Measurements from ENCODE around the gene PIAS1. TPM values are rescaled to one million over a fixed set of nuclear protein-coding genes. Genes with fewer than 3 reads are reported as not detected.
"Not testable (repeated sequence)": the region's sequence is repeated elsewhere in the genome, so short reads cannot be mapped to it uniquely, and the experiment has no call there.

PIAS1 gene
- total RNA-seq, 1 donor from 2014 or later, result 29.4 TPM

- H3K9me3 Mint-ChIP-seq, result no peaks in the 10 kb centered on the region
- no peak overlapping the region for H3K4me3 Mint-ChIP-seq
- H3K4me1 Mint-ChIP-seq, result peaks cover 28% of the 10 kb centered on the region
- no peak for DNase-seq
- no peak overlapping the region for H3K27ac Mint-ChIP-seq
- peaks cover 20% of the 10 kb centered on the region for H3K36me3 Mint-ChIP-seq (ENCODE audit: low read depth)
- no peaks in the 10 kb centered on the region for H3K27me3 Mint-ChIP-seq
- intact Hi-C loops (cut with micrococcal nuclease), result no loop called here
These were observed 169.1 kb downstream of the PIAS1 start for GRCh38 chr15:68223171-68223570.

- DNase-seq, result no peak
- Mint-ChIP-seq H3K27ac (no peak overlapping the region), H3K9me3 (no peaks in the 10 kb centered on the region), H3K36me3 (ENCODE audit: low read depth) (peaks cover 24% of the 10 kb centered on the region), H3K4me3 (no peak overlapping the region), H3K4me1 (peaks cover 33% of the 10 kb centered on the region), H3K27me3 (no peaks in the 10 kb centered on the region)
- intact Hi-C loops (cut with micrococcal nuclease), result no loop called here
These were observed 170.0 kb downstream of the PIAS1 start for GRCh38 chr15:68224108-68224507.

GRCh38 chr15:68224546-68225250 lies 170.6 kb downstream of the PIAS1 start:
- Mint-ChIP-seq H3K4me3 (peak overlapping the region; percentile 60), H3K27ac (peak overlapping the region; percentile 30), H3K36me3 (ENCODE audit: low read depth) (peaks cover 24% of the 10 kb centered on the region), H3K4me1 (peaks cover 34% of the 10 kb centered on the region), H3K27me3 (no peaks in the 10 kb centered on the region), H3K9me3 (no peaks in the 10 kb centered on the region)
- peak; percentile 65 for DNase-seq
- intact Hi-C loops (cut with micrococcal nuclease), result no loop called here

GRCh38 chr15:68225442-68225841 lies 171.3 kb downstream of the PIAS1 start:
- H3K4me1 Mint-ChIP-seq, result peaks cover 40% of the 10 kb centered on the region
- H3K9me3 Mint-ChIP-seq; H3K4me3 Mint-ChIP-seq; intact Hi-C loops (cut with micrococcal nuclease); H3K27me3 Mint-ChIP-seq; H3K27ac Mint-ChIP-seq: not testable (repeated sequence)
- peak; percentile 54 for DNase-seq
- H3K36me3 Mint-ChIP-seq (ENCODE audit: low read depth), result peaks cover 24% of the 10 kb centered on the region

GRCh38 chr15:68227643-68228142 lies 173.6 kb downstream of the PIAS1 start:
- Mint-ChIP-seq H3K4me3 (peak overlapping the region; percentile 91), H3K36me3 (ENCODE audit: low read depth) (peaks cover 21% of the 10 kb centered on the region), H3K9me3 (no peaks in the 10 kb centered on the region), H3K4me1 (peaks cover 43% of the 10 kb centered on the region), H3K27me3 (peaks cover 7% of the 10 kb centered on the region), H3K27ac (peak overlapping the region; percentile 60)
- intact Hi-C loops (cut with micrococcal nuclease), result no loop called here
- DNase-seq, result peak; percentile 53

- peak overlapping the region; percentile 91 for H3K4me3 Mint-ChIP-seq
These were observed 174.2 kb downstream of the PIAS1 start for GRCh38 chr15:68228143-68228970.

GRCh38 chr15:68228971-68229385 lies 174.9 kb downstream of the PIAS1 start:
- peaks cover 17% of the 10 kb centered on the region for H3K36me3 Mint-ChIP-seq (ENCODE audit: low read depth)
- H3K27me3 Mint-ChIP-seq, result peaks cover 7% of the 10 kb centered on the region
- H3K9me3 Mint-ChIP-seq, result no peaks in the 10 kb centered on the region
- intact Hi-C loops (cut with micrococcal nuclease), result loop anchor here (1.0 kb wide), 2 partner anchors 48 to 175 kb away; partner anchors contain the start of genes FEM1B and PIAS1
- H3K4me3 Mint-ChIP-seq, result peak overlapping the region; percentile 91
- peak overlapping the region; percentile 89 for H3K27ac Mint-ChIP-seq
- no peak for DNase-seq
- peaks cover 40% of the 10 kb centered on the region for H3K4me1 Mint-ChIP-seq

More at GRCh38 chr15:68228143-68228970, 174.2 kb downstream of the PIAS1 start:
- peaks cover 17% of the 10 kb centered on the region for H3K36me3 Mint-ChIP-seq (ENCODE audit: low read depth)
- H3K9me3 Mint-ChIP-seq, result no peaks in the 10 kb centered on the region
- DNase-seq, result peak; percentile 63
- intact Hi-C loops (cut with micrococcal nuclease), result no loop called here
- H3K27me3 Mint-ChIP-seq, result peaks cover 7% of the 10 kb centered on the region
- H3K27ac Mint-ChIP-seq, result peak overlapping the region; percentile 89
- H3K4me1 Mint-ChIP-seq, result peaks cover 40% of the 10 kb centered on the region

- intact Hi-C loops (cut with micrococcal nuclease), result loop anchor here (1.0 kb wide), 2 partner anchors 48 to 175 kb away; partner anchors contain the start of genes FEM1B and PIAS1
- peak within 1 kb of the TSS; percentile 91 for H3K4me3 Mint-ChIP-seq
- H3K9me3 Mint-ChIP-seq, result no peaks in the 10 kb centered on the region
- H3K36me3 Mint-ChIP-seq (ENCODE audit: low read depth), result peaks cover 16% of the 10 kb centered on the region
- DNase-seq, result peak; percentile 94
- H3K4me1 Mint-ChIP-seq, result peaks cover 37% of the 10 kb centered on the region
- peaks cover 7% of the 10 kb centered on the region for H3K27me3 Mint-ChIP-seq
- H3K27ac Mint-ChIP-seq, result peak within 1 kb of the TSS; percentile 89
These were observed 175.5 kb downstream of the PIAS1 start, which contains the start of gene CLN6 for GRCh38 chr15:68229386-68230156. Gene CLN6 (minus strand): TSS chr15:68229728. CDS start chr15:68229584, 144 bp downstream.

GRCh38 chr15:68230157-68231100 lies 176.3 kb downstream of the PIAS1 start:
- no peaks in the 10 kb centered on the region for H3K9me3 Mint-ChIP-seq
- H3K27ac Mint-ChIP-seq, result peak overlapping the region; percentile 89
- H3K4me1 Mint-ChIP-seq, result peaks cover 29% of the 10 kb centered on the region
- H3K27me3 Mint-ChIP-seq, result peaks cover 7% of the 10 kb centered on the region
- DNase-seq, result peak; percentile 58
- peak overlapping the region; percentile 91 for H3K4me3 Mint-ChIP-seq
- intact Hi-C loops (cut with micrococcal nuclease), result no loop called here
- H3K36me3 Mint-ChIP-seq (ENCODE audit: low read depth), result peaks cover 11% of the 10 kb centered on the region

GRCh38 chr15:68231102-68231818 lies 177.1 kb downstream of the PIAS1 start:
- DNase-seq, result peak; percentile 58
- Mint-ChIP-seq H3K9me3 (no peaks in the 10 kb centered on the region), H3K27me3 (peaks cover 7% of the 10 kb centered on the region), H3K27ac (peak overlapping the region; percentile 68), H3K36me3 (ENCODE audit: low read depth) (peaks cover 11% of the 10 kb centered on the region), H3K4me3 (peak overlapping the region; percentile 61), H3K4me1 (peaks cover 28% of the 10 kb centered on the region)
- intact Hi-C loops (cut with micrococcal nuclease), result no loop called here

GRCh38 chr15:68232449-68232848 lies 178.3 kb downstream of the PIAS1 start:
- Mint-ChIP-seq H3K4me1 (peaks cover 24% of the 10 kb centered on the region), H3K27me3 (peaks cover 10% of the 10 kb centered on the region), H3K36me3 (ENCODE audit: low read depth) (peaks cover 11% of the 10 kb centered on the region), H3K27ac (no peak overlapping the region), H3K4me3 (no peak overlapping the region), H3K9me3 (no peaks in the 10 kb centered on the region)
- no peak for DNase-seq
- intact Hi-C loops (cut with micrococcal nuclease), result no loop called here

- H3K27ac Mint-ChIP-seq, result no peak overlapping the region
- peaks cover 19% of the 10 kb centered on the region for H3K4me1 Mint-ChIP-seq
- H3K4me3 Mint-ChIP-seq, result no peak overlapping the region
- peaks cover 8% of the 10 kb centered on the region for H3K36me3 Mint-ChIP-seq (ENCODE audit: low read depth)
- intact Hi-C loops (cut with micrococcal nuclease), result no loop called here
- DNase-seq, result no peak
- H3K9me3 Mint-ChIP-seq, result no peaks in the 10 kb centered on the region
- H3K27me3 Mint-ChIP-seq, result peaks cover 11% of the 10 kb centered on the region
These were observed 178.8 kb downstream of the PIAS1 start for GRCh38 chr15:68232937-68233336.
